ENCODE measurements around the gene ACOT11.

Gene ACOT11

DNA sequence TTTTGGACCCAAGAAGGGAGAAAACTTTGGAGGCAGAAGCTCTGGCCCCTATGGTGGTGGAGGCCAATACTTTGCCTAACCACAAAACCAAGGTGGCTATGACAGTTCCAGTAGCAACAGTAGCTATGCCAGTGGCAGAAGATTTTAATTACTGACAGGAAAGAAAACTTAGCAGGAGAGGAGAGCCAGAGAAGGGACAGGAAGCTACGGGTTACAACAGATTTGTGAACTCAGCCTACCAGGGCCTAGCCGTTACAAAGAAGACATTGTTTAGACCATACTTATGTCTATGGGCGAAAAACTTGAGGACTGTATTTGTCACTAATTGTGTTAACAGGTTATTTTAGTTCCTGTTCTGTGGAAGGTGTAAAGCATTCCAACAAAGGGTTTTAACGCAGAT lies 10.4 kb upstream of the ACOT11 start:
- no peak for DNase-seq (ENCODE audit: low read depth in 2 of 2)

DNA sequence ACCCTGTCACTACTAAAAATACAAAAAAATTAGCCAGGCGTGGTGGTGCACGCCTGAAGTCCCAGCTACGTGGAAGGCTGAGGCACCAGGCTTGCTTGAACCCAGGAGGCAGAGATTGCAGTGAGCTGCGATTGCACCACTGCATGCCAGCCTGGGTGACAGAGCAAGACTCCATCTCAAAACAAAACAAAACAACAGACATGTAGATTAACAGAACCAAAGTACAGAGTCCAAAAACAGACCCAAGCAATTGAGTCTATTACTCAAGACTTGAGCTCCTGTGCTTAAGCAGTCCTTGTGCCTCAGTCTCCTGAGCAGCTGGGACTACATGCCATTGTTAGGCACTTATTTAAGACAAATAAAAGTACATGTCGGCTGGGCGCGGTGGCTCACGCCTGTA lies 9.5 kb upstream of the ACOT11 start:
- no peak for DNase-seq (ENCODE audit: low read depth in 2 of 2)

DNA sequence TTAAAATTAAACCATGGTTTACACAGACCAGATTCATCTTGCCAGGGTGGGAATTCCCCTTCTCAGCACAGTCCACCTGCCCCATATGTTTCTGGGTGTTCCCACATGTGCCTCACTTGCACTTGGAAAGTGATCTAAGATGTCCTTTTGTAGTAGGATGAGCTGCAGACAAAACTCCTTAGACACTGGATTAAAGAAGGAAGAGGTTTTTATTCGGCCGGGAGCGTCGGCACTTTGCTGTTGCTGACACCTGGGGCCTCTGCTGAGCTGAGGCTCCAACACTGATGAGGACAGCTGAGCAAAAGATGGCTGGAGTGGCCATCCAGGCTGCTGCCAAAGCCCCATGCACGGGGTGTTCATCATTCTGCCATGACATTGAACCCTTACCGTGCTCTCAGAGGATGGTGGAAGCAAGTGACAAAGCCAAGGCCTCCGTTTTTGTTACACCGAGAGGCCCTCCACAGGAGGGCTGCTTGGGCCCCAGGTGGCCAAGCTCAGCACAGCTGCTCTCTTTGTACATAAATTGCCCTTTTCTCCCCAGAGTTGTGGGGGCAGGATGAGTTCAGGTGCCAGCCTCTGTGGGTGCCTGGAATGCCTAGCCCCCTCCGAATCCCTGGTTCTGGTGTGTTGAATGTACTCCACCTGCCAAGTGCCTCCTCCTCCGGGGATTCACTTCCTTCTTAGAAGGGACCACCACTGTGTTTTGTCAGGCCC lies 7.3 kb upstream of the ACOT11 start:
- no peak for DNase-seq (ENCODE audit: low read depth in 2 of 2)

DNA sequence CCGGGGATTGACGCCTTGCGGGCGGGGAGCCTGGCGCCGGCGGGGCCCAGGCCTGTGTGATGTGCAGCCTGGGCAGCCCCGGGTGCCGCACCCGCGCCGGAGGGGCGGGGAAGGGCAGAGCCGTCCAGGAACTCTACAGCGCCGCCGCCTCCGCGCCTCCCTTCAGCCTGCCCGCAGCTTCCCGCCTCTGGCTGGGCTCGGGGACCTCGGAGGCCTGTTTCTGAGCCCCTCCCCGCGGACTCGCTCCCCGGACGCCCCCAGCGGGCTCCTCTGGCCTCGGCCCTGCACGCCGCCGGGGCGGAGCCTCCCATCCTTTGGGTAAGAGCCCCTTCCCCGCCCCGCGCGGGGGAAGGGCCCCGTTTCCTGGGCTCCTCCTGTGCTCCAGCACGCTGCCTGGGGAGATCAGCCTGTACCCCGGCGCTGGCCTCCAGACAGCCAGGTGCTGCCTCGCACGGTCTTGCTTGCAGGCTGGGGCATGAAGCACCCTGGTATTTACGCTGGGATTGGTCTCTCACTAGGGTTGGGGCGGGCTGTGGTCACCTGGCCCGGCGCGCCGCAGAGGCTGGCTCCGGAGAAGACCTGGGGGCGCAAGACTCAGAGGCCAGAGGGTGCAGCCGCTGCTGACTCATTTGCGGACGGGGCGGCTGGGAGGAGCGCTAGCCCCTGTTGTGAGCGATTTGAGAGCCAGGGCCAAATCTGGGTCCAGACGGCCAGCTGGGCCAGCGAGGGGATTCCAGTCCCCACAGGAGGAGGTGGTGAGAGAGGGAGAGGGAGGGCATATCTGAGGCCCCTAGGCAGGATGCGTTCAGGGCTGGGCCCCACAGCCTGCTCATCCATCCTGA lies 5.7 kb upstream of the ACOT11 start:
- DNase-seq (ENCODE audit: low read depth in 2 of 2) = peak in 1 of 2 donors; percentile 39

DNA sequence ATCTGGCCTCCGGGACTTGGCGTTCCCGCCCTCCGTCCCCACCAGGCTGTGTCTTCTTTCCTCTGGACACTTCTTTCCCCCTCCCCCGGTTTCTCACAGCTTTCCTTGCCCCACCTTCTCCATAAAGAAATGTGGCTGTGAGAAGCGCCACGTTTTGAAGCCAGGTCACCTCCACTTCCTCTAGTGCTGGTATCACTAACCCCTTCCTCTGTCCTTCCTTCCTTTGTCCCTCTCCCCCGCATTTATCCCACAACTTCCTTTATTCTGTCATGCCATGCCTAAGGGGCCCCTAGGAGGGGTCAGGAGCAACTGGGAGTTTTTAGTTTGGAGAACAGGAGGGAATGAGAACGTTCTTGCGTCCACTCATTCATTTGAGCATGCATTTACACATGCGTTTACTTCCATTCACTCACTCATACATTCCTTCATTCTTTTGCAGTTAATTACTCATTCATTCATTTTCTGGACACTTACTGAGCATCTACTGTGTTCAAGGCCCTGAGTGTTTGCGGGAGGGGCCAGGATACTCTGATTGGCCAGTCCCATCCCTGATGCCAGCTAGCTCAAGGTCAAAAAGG lies 5.0 kb upstream of the ACOT11 start:
- DNase-seq (ENCODE audit: low read depth in 2 of 2) = no peak

DNA sequence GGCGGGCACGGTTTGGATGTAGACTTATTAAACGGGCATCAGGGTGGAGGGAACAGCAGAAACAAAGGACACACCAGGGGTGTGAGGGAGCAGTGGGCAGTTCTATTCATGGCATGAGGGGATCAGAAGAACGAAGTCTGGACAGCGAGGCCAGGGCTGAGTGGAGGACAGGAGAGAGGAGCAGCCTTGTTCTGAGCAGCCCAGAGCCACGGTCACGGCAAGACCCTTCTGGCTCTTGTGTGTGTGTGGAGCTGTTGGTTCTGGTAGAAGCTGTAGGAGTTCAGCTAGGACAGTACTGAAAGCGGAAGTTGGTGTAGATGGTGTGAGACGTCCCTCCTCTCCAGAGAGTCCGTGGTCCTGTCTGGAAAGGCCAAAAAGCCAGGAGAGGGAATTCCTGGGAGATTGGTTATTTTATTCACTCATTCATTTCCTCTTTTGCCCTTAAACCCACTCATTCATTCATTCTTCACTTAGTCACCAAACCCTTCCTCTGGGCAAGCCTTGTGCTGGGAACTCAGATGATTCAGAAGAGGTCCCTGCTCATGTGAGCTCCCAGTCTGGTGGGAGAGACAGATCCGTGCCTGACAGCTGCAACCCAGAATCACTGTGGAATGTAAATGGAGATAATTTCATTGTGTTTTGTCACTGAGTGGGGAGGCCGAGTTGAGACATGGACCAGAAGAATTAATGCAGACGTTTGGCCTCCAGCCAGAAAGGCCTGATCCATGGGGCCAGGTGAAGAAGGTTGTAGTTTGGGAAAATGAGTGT lies 4.1 kb upstream of the ACOT11 start:
- no peak for DNase-seq (ENCODE audit: low read depth in 2 of 2)

DNA sequence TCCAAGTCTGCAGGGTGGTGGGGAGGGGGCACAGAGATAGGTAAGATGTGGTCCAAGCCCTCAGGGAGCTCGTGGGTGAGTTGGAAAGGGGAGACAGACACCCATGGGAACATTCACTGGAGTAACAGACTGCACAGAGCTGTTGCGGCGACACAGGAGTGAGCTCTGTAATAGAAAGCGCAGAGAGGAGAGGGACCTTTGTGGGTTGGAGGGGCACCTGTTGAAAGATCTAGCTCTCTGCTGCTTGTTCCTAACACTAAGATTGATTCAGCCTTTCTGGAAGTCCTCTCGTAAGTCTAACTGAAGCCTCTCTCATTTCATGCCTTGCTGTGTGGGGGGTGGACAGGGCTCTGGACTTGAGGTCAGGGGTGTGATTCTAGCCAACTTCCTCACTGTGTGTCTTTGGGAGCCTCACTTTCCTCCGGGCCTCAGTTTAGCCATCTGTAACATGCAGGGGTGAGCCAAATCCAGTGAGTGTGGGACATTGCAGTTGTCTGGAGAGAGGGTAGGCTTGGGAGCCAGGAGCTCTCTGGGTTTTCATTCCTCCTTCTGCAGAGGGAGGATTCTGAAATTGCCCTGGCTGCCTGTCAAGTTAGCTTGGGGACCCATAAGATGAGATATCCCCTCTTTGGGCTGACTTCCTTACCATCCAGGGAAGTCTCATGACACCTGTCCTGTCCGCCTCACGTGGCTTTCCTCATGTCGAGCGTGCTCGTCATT lies 2.0 kb upstream of the ACOT11 start:
- DNase-seq (ENCODE audit: low read depth in 2 of 2) = no peak

DNA sequence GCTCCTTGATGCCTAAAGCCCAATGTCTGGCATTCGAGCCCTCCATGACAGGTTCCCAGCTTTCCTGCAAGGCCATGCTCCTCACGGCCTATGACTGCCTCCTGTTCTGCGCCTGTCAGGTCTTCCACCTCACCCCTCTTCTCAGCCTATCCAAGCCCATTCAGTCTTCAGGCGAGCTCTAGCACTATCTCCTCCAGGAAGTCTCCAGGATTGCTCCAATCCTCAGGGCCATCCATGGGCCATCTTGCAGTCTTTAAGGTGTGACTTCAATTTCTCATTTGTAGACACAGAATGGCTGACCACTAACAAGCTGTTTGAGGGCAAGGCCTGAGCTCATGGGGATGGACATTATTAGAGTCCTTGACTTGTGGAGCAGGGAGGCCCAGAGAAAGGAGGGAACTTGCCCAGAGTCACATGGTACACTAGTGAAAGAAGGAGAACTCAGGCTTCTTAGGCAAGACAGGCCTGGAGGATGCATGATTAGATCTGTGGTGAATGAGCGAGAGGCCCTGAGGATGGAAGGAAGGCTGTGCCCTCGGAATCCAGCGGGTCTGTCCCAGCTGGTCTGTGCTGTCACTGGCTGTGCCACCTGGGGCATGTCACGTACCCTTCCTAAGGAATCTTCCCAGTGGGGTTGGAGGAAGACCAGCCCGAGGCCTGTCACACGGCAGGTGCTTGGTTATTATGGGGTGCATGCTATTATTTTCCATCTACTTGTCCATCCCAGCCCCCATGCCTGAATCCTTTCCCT lies 1.2 kb upstream of the ACOT11 start:
- no peak for DNase-seq (ENCODE audit: low read depth in 2 of 2)

DNA sequence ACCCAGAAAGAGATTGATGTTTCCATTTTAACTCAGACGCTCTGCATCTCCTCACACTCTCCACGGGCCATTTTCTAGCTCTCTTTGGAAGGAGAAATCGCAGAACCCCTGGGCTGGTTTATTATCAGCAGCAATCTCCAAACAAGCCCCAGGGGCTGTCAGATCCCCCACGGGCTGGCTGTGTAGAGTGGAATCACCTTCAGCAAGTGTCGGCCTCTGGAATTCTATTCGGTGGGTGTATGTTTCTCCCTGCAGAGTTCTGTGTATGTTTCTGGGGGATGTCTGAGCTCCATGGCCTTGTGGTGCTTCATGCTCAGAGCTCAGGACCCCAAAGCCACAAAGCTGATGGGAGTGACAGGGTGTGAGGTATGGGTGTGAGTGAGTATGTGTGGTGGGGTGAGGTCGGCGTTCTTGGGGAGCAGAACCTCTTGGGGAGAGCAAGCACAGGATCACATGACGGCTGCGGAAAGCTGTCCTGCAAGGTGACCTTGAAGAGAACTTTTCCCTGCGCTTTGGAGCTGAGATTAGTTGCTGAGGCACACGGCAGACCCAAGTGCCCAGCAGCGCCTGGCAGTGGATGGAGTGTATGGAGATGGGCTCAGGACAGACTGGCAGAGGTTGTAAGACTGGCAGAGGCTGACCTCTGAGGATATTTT lies 489 bp downstream of the ACOT11 start:
- no peak for DNase-seq (ENCODE audit: low read depth in 2 of 2)

DNA sequence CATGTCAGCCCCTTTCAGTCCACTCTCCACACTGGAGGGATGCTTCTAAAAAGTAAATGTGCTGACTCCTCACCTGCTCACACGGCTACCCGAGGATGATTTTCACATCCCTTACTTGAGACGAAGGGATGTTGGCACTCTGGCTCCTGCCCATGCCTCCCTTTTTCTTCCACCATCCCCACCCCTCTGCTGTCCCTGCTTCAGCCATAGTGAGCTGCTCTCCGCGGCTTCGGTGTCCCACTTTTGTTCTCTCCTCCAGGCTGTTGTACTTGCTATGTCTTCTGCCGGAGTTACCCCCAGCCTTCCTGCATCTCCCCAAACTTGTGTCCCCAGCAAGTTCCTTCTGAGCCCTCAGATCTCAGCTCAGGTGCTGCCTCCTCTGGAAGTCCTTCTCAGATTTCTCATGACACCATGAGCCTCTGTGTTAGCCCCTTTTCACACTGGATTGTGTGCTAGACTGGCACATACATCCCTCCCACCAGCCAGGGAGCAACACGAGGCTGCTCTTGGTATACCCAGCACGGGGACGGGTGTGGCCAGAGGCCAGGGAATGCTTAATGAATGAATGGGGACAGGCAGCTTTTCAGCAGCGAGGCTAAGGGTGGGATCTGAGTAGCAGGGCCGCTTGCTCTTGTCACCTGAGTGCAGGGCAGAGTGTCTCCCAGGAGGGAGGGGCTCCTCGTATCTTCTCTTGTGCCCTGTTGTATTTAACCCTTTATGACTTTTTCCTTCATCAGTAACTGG lies 1.3 kb downstream of the ACOT11 start:
- no peak for DNase-seq (ENCODE audit: low read depth in 2 of 2)

DNA sequence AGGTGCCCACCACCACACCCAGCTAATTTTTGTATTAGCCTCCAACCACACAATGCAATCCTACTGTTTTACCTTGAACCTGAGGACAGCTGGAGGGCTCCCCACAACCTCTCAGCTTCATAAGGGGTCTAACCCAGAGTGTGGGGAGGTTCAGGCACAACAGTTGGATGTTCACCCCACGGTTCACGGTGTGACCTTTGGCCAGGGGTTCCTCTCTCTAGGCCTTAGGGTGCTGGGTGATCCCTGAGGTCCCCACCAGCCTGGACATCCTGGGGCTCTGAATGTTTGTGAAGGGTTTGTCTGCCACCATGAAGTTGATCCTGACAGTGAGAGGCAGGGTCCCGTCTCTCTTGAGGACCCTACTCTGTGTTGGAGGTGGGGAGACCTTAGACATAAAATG lies 3.9 kb downstream of the ACOT11 start:
- DNase-seq (ENCODE audit: low read depth in 2 of 2) = no peak

DNA sequence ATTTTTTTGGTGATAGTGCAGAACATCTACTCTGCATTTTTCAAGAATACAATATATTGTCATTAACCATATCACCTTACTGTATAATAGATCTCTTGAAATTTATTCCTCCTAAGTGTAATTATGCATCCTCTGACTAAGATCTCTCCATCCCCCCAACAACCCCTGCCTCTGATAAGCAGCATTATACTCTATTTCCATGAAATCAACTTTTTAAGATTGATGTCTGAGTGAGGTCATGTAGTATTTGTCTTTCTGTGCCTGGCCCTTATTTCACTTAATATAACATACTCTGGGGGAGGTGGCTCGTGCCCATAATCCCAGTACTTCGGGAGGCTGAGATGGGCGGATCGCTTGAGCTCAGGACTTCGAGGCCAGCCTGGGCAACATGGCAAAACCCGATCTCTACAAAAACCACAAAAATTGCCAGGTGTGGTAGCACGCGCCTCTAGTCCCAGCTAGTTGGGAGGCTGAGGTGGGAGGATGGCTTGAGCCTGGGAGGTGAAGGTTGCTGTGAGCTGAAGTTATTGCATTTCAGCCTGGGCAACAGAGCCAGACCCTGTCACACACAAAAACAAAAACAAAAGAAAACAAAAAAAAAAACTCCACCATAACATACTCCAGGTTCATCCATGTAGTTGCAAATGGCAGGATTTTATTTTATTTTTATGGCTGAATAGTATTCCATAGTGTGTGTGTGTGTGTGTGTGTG lies 5.7 kb downstream of the ACOT11 start:
- DNase-seq (ENCODE audit: low read depth in 2 of 2) = no peak

DNA sequence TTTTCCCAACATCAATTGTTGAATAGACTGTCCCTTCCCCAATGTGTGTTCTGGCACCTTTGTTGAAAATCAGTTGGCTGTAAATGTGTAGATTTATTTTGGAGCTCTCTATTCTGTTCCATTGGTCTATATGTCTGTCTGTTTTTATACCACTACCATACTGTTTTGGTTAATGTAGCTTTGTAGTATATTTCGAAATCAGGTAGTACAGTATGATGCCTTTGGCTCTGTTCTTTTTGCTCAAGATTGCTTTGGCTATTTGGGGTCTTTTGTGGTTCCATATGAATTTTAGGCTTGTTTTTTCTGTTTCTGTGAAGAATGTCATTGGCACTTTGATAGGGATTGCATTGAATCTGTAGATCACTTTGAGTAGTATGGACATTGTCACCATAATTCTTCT lies 8.1 kb downstream of the ACOT11 start:
- DNase-seq (ENCODE audit: low read depth in 2 of 2) = no peak

DNA sequence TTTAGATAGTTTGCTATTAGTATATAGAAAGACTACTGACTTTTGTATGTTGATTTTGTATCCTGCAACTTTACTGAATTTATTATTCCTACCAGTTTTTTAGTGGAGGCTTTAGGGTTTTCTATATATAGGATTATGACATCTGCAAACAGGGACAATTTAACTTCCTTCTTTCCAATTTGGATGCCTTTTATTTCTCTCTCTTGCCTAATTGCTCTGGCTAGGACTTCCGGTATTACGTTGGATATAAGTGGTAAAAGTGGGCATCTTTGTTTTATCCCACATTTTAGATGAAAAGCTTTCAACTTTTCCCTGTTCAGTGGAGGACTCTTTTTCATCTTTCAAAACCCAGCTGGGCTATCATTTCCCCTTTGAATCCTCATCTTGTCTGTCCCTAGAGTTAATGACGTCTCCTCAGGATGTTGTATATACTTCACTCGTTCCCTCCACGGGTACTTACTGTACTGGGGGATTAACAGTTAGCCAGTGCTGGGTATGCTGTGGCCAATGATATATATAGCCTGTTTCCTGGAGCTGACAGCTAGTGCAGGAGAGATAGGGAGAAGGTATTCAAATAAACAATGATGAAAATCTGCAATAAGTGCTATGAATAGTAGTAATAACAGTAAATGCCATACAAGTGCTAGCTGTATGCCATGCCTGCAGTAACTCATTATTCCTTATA lies 9.8 kb downstream of the ACOT11 start:
- DNase-seq (ENCODE audit: low read depth in 2 of 2) = no peak

DNA sequence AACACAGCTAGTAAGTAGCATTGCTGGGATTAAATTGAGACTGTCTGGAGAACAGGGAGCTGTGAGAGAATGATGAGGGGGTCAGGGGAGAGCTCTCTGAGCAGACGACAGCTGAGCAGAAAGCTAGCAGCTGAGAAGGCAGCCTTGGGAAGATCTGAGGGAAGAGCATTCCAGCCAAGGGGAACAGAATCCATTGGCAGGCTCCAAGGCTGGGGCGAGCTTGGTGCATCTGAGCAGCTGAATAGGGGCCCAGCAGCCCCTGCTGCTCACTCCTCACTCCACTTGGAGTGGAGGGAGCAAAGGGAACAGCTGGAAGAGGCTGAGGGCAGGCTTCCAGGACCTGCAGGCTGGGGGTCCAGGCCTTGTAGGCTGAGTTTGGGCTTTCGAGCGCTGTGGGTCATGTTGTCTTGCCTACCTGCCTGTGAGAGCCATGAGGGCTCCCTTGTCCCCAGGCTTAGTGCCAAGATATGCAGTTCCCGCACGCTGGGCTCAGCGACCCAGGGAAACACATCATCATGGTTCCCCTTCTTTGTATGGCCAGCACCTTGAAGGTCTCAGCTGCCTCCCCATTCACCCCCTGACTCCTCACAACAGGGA lies 10.5 kb downstream of the ACOT11 start:
- no peak for DNase-seq (ENCODE audit: low read depth in 2 of 2)

DNA sequence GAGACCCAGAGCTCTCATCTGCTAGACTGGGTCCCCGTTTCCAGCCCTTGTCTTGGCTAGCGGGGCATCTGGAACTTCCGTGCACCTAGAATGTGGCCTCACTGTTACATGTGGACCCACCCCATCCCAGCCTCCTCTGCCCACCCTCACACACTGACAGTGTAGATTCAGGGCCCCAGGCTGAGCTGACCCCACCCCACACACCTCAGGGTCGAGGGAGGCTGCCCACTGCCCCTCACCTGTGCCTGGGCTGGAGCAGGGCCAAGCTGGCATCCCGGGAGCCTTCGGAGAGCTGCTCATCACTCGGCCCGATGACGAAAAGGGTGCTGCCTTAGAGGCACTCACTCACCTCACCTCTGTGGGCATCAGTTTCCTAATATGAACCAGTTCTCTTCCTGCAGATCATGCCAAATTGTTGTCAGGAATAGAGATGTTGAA lies 11.1 kb downstream of the ACOT11 start:
- no peak for DNase-seq (ENCODE audit: low read depth in 2 of 2)

DNA sequence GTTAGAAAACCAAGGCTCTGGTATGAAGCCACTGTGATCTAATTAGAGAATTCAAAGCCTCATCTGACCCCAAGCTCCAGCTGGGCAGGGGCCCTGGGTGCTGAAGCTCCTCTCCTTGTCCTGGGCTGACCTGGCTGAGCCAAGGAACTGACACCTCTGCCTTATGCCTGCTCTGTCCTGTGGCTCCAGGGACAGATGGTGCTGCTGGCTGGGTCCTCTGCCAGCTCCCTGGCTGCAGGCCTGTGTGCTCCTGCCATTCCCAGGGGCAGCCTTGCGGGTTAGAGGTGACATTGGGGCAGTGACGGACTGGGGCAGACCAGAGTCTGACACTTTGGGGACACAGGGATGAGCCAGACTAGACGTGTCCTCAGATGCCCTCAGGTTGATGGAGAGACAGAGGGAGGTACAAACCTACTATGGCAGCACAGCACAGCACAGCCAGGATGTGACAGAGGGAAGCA lies 11.8 kb downstream of the ACOT11 start:
- DNase-seq (ENCODE audit: low read depth in 2 of 2) = no peak

Data from stimulated activated CD8-positive, alpha-beta memory T cell treated with anti-CD3 and anti-CD28 coated beads, Interleukin-7, amount 100 ng/mL, for 4 hours (primary cell).